ENCODE data around the gene LIN52.

Gene LIN52

DNA sequence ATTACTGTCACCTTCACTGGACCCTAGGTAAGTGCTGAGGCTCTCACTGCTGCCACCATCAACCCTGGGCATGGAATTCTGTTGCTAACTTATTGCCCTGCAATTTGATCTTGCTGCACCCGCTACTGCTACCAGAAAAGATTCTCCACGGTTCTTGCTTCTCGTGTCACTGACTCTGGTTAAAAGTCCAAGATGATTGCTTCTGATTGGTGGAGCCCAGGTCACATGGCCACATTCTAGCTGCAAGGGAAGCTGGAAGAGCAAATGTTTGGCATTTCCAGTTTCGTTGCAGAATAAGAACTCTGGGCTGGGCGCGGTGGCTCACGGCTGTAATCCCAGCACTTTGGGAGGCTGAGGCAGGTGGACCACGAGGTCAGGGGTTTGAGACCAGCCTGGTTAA is 147.0 kb downstream of the LIN52 start:
- DNase-seq (ENCODE audit: low spot score), result no peak

- no peak for DNase-seq (ENCODE audit: low spot score)
These were observed 150.3 kb downstream of the LIN52 start for GRCh38 chr14:74235017-74235416.

- no peak for DNase-seq (ENCODE audit: low spot score)
These were observed 152.7 kb downstream of the LIN52 start for GRCh38 chr14:74237441-74237840.

GRCh38 chr14:74238974-74239847 is 154.5 kb downstream of the LIN52 start, which contains the start of gene VSX2:
VSX2 (plus strand) TSS chr14:74239449; CDS start chr14:74239562, 113 bp downstream.
- no peak for DNase-seq (ENCODE audit: low spot score)

DNA sequence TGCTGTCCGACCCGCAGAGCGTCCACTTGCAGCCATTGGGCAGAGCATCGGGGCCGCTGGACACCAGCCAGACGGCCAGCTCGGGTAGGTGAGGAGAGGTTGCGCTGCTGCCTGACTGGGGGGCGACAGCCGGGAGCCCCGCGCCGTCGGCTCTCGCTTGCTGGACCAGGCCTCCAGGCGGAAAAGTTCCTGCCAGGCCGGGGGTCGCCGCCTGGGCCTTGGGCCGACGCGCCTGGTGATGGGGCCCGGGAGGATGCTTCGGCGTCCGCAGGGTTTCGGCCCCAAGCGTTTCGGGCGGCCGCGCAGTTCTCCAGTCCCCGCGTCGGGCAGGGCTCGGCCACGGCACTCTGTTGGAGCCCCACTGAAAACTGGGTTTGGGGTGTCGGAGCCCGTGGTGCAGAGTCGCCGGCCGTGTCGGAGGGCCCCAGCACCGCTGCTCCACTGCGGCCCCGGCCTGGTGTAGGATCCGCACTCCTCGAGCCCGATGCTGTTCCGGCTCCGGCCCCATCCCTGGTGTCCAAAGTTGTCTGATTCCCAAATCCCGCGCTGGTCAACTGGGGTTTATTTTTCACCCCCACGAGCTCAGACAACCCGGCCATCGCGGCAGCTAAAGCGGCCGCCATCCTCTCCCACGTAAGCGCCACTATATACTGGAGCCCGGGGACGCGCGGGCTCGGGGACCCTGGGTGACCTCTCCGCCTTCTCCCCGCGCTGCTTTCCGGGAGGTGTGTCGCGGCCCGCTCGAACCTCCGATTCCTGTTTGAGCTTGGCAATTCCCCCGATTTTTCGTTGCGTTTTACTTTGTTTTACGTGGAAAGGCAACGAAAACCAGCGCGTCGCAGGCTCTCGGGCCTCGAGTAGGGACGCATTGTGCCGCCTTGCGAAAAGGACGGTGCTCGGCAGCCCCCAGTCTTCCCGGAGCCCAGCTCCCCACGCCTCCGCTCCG is 155.4 kb downstream of the LIN52 start:
- DNase-seq (ENCODE audit: low spot score), result no peak

- DNase-seq (ENCODE audit: low spot score), result no peak
These were observed 156.3 kb downstream of the LIN52 start for GRCh38 chr14:74240794-74241651.

DNA sequence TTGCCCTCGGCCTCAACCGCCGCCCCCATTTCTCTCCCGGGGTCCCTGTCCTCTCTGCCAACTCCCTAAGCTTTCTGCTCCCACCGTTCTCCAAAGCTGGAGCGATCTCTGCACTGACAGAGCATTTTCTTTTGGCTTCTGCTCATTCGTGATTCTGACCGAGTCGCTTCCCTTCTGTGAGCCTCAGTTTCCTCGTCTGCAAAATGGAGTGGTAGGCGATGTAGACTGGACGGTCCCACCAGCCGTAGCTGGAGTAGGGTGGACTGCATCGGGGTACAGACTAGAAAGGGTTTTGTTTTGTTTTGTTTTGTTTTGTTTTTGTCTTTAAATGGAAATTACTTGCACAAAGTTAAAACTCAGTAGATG is 156.9 kb downstream of the LIN52 start:
- no peak for DNase-seq (ENCODE audit: low spot score)

DNA sequence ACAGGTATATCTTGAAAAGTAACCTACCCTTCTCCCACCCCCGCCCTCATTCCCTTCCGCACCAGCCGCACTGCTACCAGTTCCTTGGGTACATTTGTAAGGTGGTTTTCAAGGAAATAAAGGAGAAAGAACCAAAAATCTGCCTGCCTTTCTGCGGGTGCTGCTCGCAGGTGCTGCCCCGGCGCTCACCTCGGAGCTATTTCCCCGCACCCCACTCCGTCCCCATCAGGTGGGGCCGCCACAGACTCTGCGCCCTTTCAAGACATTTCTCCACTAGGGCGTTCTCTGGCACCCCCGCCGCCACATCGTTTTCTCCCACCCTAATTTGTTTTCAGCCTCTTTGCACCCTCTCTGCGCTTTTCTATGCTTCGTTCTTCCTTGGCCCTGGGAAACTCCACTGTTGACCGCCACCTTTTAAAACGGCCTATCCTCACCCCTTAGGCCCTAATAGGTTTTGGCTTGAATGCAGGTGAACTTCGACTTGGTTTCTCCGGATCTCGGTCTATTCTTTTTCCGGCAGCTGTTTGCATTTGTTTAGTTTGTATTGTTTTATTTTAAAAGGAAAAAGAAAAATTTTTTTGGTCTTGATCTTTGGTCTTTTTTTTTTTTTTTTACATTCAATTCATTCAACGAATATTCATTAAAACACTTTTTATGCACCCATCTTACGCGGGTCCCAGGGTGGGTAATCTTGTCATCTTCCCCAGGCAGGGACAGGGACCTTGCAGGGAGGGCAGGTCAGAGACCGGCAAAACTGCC is 157.4 kb downstream of the LIN52 start:
- no peak for DNase-seq (ENCODE audit: low spot score)

DNA sequence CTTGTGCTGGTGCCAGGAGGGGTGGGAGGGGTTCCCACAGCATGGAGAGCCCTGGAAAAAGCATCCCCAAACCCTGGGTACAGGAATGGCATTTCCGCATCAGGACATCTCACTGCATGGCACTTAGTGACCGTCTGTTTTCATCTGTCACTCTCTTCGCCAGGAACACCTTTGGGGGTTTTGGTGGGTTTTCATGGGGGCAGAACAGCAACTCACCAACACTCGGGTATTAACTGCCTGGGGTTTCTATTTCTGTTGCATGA is 158.0 kb downstream of the LIN52 start:
- DNase-seq (ENCODE audit: low spot score), result no peak

- no peak for DNase-seq (ENCODE audit: low spot score)
These were observed 158.3 kb downstream of the LIN52 start for GRCh38 chr14:74243051-74243450.

- no peak for DNase-seq (ENCODE audit: low spot score)
These were observed 159.4 kb downstream of the LIN52 start for GRCh38 chr14:74244115-74244514.

DNA sequence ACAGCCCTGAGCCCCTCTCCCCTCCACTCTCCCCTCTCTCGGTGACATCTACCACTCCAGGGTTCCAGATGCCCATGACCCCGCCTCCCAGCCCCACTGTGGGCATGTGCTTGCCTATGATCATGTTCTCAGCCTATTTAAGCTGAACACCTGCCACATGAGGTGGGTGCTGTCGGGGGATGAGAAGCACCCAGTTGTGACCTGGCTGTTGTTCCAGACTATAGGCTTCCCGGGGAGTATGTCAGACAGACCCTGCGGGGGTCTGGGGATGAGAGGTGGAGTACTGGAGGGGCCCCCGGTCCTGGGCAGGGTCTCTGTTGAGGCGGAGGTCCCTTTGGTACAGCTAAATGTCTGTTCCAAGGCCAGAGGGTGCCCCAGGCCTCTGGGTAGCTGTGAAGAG is 160.5 kb downstream of the LIN52 start:
- no peak for DNase-seq (ENCODE audit: low spot score)

- no peak for DNase-seq (ENCODE audit: low spot score)
These were observed 161.8 kb downstream of the LIN52 start for GRCh38 chr14:74246542-74246941.

GRCh38 chr14:74248017-74248416 is 163.3 kb downstream of the LIN52 start:
- DNase-seq (ENCODE audit: low spot score), result no peak

DNA sequence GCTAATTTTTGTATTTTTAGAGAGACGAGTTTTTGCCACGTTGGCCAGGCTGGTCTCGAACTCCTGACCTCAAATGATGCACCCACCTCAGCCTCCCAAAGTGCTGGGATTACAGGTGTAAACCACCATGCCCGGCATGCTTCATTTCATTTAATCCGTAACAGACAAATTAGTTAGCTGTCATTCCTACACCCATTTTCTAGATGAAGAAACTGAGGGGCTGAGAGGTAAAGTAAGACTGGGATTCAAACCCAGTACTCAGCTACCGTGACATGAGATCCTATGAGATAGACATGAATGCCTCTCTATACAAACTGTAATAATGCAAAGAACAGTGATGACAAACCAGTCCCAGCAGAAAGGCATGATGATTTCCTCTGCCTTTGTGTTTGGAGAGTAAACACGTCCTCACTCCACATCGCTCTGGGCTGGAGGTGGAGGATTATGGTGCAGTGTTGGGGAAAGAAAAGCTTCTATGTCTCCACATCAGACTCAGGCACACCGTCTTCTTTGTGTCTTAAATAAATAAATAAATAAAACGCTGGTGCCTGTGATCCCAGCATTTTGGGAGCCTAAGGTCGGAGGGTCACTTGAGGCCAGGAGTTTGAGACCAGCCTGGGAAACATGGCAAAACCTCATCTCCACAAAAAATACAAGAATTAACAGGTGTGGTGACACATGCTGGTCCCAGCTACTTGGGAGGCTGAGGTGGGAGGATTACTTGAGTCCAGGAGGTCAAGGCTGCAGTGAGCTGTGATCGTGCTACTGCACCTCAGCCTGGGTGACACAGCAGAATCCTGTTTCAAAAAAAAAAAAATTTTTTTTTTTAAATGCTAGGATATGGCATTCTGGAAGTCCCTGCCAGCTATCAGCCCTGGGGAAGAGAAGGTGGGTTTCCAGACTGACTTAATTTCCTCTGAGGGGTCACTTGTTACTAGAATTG is 164.9 kb downstream of the LIN52 start:
- no peak for DNase-seq (ENCODE audit: low spot score)

Small RNA genes lying within 50 kb of the gene (small RNA-seq; reads per million reads assigned to genes)
- gene AC006349.1 (0 reads per million in 2 experiments), gene RN7SL530P (0 reads per million in 2 experiments)
